DND-41 (cell line): ENCODE results near the gene ZNF76.
"Not testable (repeated sequence)": the region's sequence is repeated elsewhere in the genome, so short reads cannot be mapped to it uniquely, and the experiment has no call there.

Experiments used
- ATAC-seq: fragments of 200-7000 bp; cut with Tn5 transposase; 3 replicates; pipeline ENCODE4 v1.9.1; 2021; ENCODE audit warnings: low read depth; ENCODE audit not compliant: insufficient read depth
- DNase-seq: peaks from one replicate; pipeline ENCODE4 v3.0.0-alpha.2; 2020
- H2AFZ ChIP-seq: 2 replicates; pipeline ENCODE4 v1.6.0; 2012; ENCODE audit warnings: low read depth, low read length
- H3K27ac ChIP-seq: 2 replicates; pipeline ENCODE4 v1.5.1; 2012; ENCODE audit warnings: low read length, inconsistent platforms
- H3K27me3 ChIP-seq: fragments of 200-600 bp; sonication (generic); 2 replicates; pipeline ENCODE4 v1.6.0; 2012; ENCODE audit warnings: low read length, mild to moderate bottlenecking, inconsistent platforms; ENCODE audit not compliant: insufficient read depth, poor library complexity
- H3K36me3 ChIP-seq: 2 replicates; pipeline ENCODE4 v1.5.1; 2012; ENCODE audit warnings: low read length, inconsistent platforms; ENCODE audit not compliant: insufficient read depth
- H3K4me1 ChIP-seq: 2 replicates; pipeline ENCODE4 v1.5.1; 2012; ENCODE audit warnings: mild to moderate bottlenecking, low read length; ENCODE audit not compliant: insufficient read depth
- H3K4me2 ChIP-seq: 2 replicates; pipeline ENCODE4 v1.6.0; 2012; ENCODE audit warnings: mild to moderate bottlenecking, moderate library complexity, low read length, inconsistent platforms; ENCODE audit not compliant: insufficient read depth
- H3K4me3 ChIP-seq, 2 experiments: fragments of 200-600 bp in 1 of 2; shearing (Covaris generic) in 1 of 2; 2 replicates each; pipeline ENCODE4 v1.5.1; 2012 to 2016; ENCODE audit warnings: inconsistent platforms in 2 of 2, low read length in 2 of 2, mild to moderate bottlenecking in 2 of 2, low read depth in 1 of 2, moderate library complexity in 1 of 2
- H3K79me2 ChIP-seq: 2 replicates; pipeline ENCODE4 v1.6.0; 2012; ENCODE audit warnings: low read length, inconsistent platforms; ENCODE audit not compliant: insufficient read depth
- H3K9ac ChIP-seq: 2 replicates; pipeline ENCODE4 v1.6.0; 2012; ENCODE audit warnings: low read depth, mild to moderate bottlenecking, inconsistent platforms, low read length, moderate library complexity
- H3K9me3 ChIP-seq: 2 replicates; pipeline ENCODE4 v1.5.1; 2012; ENCODE audit warnings: low read length, moderate library complexity, mild to moderate bottlenecking, inconsistent platforms; ENCODE audit not compliant: insufficient read depth, severe bottlenecking
- H4K20me1 ChIP-seq: 2 replicates; pipeline ENCODE4 v1.6.0; 2012; ENCODE audit warnings: low read length; ENCODE audit not compliant: insufficient read depth
- CTCF ChIP-seq: IDR thresholded peaks from 2 replicates; pipeline ENCODE4 v1.5.1; 2012; ENCODE audit warnings: borderline replicate concordance, low read length, moderate library complexity, mild to moderate bottlenecking; ENCODE audit not compliant: poor library complexity, severe bottlenecking; ENCODE audit errors: extremely low read depth
- EZH2 ChIP-seq: IDR thresholded peaks from 3 replicates; pipeline ENCODE4 v1.6.1; 2012; ENCODE audit warnings: borderline replicate concordance, low read depth, mild to moderate bottlenecking, moderate library complexity, low read length, inconsistent platforms; ENCODE audit not compliant: severe bottlenecking

ZNF76 gene

GRCh38 chr6:35304299-35304698, 44.8 kb downstream of the ZNF76 start:
- H3K4me2 ChIP-seq: no peak overlapping the region
- ATAC-seq (no peak), DNase-seq (no peak)
- peaks cover 20% of the 10 kb centered on the region for H4K20me1 ChIP-seq
- H3K4me3 ChIP-seq: no peak overlapping the region
- peaks cover 48% of the 10 kb centered on the region for H3K4me1 ChIP-seq
- no peaks in the 10 kb centered on the region for H3K9me3 ChIP-seq
- peaks cover 31% of the 10 kb centered on the region for H3K36me3 ChIP-seq
- H3K9ac ChIP-seq: no peak overlapping the region
- no peaks in the 10 kb centered on the region for H3K27me3 ChIP-seq
- TF ChIP-seq EZH2 (no peak), CTCF (no peak)
- H2AFZ ChIP-seq: no peak overlapping the region
- H3K27ac ChIP-seq: peak overlapping the region; percentile 11; the same call in 1 of the 2 replicates
- peaks cover 72% of the 10 kb centered on the region for H3K79me2 ChIP-seq

GRCh38 chr6:35305117-35305516, 45.6 kb downstream of the ZNF76 start:
- H4K20me1 ChIP-seq: peaks cover 20% of the 10 kb centered on the region
- H3K27me3 ChIP-seq: no peaks in the 10 kb centered on the region
- ATAC-seq (no peak), DNase-seq (no peak)
- H3K4me1 ChIP-seq: peaks cover 48% of the 10 kb centered on the region
- H3K9ac ChIP-seq: no peak overlapping the region
- peaks cover 37% of the 10 kb centered on the region for H3K36me3 ChIP-seq
- no peak overlapping the region for H3K27ac ChIP-seq
- peaks cover 64% of the 10 kb centered on the region for H3K79me2 ChIP-seq
- H2AFZ ChIP-seq: no peak overlapping the region
- H3K4me2 ChIP-seq: no peak overlapping the region
- no peaks in the 10 kb centered on the region for H3K9me3 ChIP-seq
- TF ChIP-seq CTCF: no peak
- no peak for TF ChIP-seq EZH2
- no peak overlapping the region for H3K4me3 ChIP-seq

GRCh38 chr6:35307138-35307537, 47.6 kb downstream of the ZNF76 start:
- not testable (repeated sequence) for DNase-seq, H3K9ac ChIP-seq, H3K4me2 ChIP-seq, H3K27me3 ChIP-seq, H3K9me3 ChIP-seq, H3K4me3 ChIP-seq, ATAC-seq, H3K27ac ChIP-seq, H2AFZ ChIP-seq
- peaks cover 49% of the 10 kb centered on the region for H3K4me1 ChIP-seq
- peaks cover 15% of the 10 kb centered on the region for H4K20me1 ChIP-seq
- peaks cover 51% of the 10 kb centered on the region for H3K36me3 ChIP-seq
- H3K79me2 ChIP-seq: peaks cover 53% of the 10 kb centered on the region

GRCh38 chr6:35308543-35308942, 49.0 kb downstream of the ZNF76 start:
- not testable (repeated sequence) for H3K4me3 ChIP-seq, DNase-seq, H3K4me2 ChIP-seq, H3K27me3 ChIP-seq, H3K27ac ChIP-seq, H3K9ac ChIP-seq, H3K9me3 ChIP-seq, H4K20me1 ChIP-seq, ATAC-seq, H2AFZ ChIP-seq
- H3K4me1 ChIP-seq: peaks cover 35% of the 10 kb centered on the region
- peaks cover 42% of the 10 kb centered on the region for H3K79me2 ChIP-seq
- peaks cover 53% of the 10 kb centered on the region for H3K36me3 ChIP-seq
